Measurements from ENCODE around the gene DNAJA2.
A peak's percentile ranks its signal among the peaks of the same experiment; 100 is the strongest.
"Not testable (repeated sequence)": the region's sequence is repeated elsewhere in the genome, so short reads cannot be mapped to it uniquely, and the experiment has no call there.

The DNAJA2 gene

DNA sequence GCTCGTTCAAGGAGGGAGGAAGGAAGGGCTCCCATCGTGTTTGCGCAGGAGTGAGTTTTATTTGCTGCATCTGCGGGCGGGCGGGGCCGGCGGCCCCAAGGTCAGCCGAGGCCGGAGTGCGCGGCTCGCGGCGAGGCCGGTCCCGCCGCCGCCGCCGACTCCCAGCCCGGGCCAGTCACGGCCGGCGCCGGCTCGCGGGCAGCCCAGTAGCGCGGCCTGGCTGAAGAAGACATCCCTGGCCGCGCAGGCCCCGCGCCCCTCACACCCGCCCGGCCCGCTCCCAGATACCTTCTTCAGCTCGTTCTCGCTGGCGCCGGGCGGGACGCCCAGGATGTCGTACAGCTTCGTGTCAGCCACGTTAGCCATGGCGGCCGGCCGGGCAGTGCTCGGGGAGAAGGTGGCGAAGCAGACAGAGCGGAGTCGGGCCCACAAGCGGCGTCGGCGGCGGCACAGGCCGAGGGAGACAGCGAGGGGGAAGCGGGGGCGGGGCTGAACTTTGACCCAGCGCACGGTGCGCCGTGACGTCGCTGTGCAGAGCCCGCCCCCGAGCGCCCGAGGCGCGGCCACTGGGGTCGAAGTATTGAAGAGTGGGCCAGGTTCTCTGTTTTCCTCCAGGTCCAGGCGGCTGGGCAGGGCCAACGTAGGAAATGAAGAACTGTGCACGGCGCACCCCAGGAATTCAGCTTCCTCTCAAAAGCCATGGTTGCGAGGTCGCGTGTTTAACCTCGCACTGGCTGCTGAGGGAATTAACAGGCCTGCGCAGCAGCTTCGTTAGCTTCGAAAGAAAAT lies at the start of gene DNAJA2:
TSS of gene DNAJA2 (minus strand) at position 468 of the 789 bp plus-strand sequence. CDS start at position 366, 102 bp downstream.
- peak; percentile 93 to 94 for DNase-seq

- no peak for DNase-seq
Measured at GRCh38 chr16:47019568-47019967, 46.1 kb upstream of the DNAJA2 start.

DNA sequence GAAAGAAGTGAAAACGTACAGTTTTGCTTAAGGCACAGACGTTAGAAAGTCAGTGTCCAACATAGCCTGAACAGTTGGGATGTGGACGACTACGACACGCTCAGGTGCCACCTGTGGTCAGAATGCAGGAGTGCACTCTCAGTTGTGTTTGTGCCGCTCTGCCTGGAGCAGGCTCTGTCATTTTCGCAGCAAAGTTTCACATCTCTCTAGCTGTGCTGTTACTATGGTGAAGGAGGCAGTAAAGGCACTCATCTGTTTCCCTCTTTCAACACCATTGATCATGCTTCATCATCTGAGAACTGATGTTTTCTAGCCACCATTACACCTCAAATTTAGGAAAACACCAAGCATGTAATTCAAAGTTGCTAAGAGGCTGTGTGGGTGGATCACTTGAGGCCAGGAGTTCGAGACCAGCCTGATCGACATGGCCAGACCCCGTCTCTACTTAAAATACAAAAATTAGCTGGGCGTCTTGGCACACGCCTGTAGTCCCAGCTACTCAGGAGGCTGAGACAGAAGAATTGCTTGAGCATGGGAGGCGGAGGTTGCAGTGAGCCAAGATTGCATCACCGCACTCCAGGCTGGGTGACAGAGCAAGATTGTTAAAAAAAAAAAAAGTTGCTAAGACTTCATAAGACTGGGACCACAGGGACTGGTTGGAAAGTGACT lies 44.9 kb upstream of the DNAJA2 start:
- peak; percentile 42 to 61 for DNase-seq

GRCh38 chr16:47017636-47018035 lies 44.2 kb upstream of the DNAJA2 start:
- no peak for DNase-seq

GRCh38 chr16:47016700-47017133 lies 43.2 kb upstream of the DNAJA2 start:
- peak; percentile 11 to 13 for DNase-seq

GRCh38 chr16:47013910-47014309 lies 40.4 kb upstream of the DNAJA2 start:
- DNase-seq = no peak

DNA sequence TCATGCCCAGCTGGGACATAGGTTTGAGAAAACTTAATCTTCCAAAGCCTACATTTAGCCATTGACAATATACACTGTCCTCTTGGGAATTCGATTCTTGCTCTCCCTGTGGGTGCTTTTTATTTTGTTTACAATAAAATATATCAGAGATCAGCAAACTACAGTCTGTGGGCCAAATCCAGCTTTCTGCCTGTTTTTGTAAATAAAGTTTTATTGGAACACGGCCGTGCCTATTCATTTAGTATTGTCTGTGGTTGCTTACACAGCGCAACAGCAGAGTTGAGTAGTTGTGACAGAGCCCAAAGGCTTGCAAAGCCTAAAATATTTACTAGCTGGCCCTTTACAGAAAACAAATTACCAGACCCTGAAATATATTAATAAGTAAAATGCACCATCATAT lies 39.7 kb upstream of the DNAJA2 start:
- no peak for DNase-seq

GRCh38 chr16:47010812-47011211 lies 37.3 kb upstream of the DNAJA2 start:
- DNase-seq = not testable (repeated sequence)

DNA sequence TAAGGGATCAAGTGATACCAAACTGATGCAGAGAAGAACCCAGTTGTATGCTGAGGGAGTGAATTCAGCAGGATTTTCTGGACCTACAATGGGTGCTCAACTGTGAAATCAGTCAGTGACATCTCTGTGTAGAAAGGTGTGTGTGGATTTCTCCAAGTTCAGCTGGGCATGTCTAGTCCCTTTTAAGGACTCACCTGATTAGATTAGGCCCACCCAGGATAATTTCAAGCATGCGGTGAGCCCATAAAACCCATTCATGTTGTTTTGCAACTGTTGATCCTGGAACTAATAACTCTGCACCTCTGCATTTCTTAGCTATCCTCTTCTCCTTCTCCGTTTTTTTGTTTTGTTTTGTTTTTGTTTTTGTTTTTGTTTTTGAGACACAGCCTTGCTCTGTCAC lies 35.1 kb upstream of the DNAJA2 start:
- no peak for DNase-seq

DNA sequence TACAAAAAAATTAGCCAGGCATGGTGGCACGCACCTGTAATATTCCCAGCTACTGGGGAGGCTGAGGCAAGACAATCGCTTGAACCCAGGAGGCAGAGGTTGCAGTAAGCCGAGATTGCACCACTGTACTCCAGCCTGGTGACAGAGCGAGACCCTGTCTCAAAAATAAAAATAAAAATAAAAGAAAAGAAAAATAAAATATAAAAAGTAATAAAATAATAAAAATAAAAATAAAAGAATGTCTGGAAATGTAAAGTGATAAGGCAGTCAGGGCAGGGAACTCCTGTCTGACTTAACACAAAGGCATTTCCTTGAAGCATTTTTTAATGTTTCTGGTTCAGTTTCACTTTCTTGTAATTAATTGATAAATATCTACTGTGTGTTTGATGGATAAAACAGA lies 34.7 kb upstream of the DNAJA2 start:
- DNase-seq = no peak

GRCh38 chr16:47004652-47005051 lies 31.2 kb upstream of the DNAJA2 start:
- no peak for DNase-seq

- not testable (repeated sequence) for DNase-seq
Measured at GRCh38 chr16:47000066-47000465, 26.6 kb upstream of the DNAJA2 start.

DNA sequence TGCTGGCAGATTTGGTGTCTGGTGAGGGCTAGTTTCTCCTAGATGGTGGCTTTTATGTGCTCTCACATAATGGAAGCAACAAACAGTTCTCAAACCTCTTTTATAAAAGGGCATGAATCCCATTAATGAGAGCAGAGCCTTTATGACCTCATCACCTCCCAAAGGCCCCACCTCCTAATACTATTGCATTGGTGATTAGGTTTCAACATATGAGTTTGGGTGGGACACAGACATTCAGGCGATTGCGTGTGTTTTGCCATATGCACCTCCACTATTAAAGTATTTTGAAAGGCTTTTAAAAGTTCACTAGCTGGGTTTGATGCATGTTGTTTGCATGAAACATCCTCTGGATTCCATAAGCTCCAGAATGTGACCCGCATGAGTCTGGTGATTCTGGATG lies 24.4 kb upstream of the DNAJA2 start:
- no peak for DNase-seq

- no peak for DNase-seq
Measured at GRCh38 chr16:46996952-46997458, 23.5 kb upstream of the DNAJA2 start.

GRCh38 chr16:46996391-46996790 lies 22.9 kb upstream of the DNAJA2 start:
- DNase-seq = peak in 1 of 2 experiments; percentile 17

- no peak for DNase-seq
Measured at GRCh38 chr16:46991729-46992704, 18.5 kb upstream of the DNAJA2 start.

- DNase-seq = no peak
Measured at GRCh38 chr16:46986896-46987295, 13.4 kb upstream of the DNAJA2 start.

GRCh38 chr16:46986438-46986837 lies 13.0 kb upstream of the DNAJA2 start:
- DNase-seq = no peak

- no peak for DNase-seq
Measured at GRCh38 chr16:46982335-46982734, 8.9 kb upstream of the DNAJA2 start.

DNA sequence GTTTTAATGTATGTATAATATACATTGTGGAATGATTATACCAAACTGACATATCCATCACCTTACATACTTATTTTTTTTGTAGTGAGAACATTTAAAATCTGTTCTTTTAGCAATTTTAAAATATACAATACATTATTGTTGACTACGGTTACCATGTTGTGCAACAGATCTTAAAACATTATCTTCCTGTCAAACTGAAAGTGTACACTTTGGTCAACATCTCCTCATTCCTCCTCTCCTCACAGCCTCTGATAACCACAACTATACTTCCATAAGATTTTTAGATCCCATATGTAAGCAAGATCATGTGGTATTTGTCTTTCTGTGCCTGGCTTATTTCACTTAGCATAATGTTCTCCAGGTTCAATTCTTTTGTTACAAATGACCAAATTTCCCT lies 7.5 kb upstream of the DNAJA2 start:
- DNase-seq = no peak

GRCh38 chr16:46976550-46976949 lies 3.1 kb upstream of the DNAJA2 start:
- no peak for DNase-seq

DNA sequence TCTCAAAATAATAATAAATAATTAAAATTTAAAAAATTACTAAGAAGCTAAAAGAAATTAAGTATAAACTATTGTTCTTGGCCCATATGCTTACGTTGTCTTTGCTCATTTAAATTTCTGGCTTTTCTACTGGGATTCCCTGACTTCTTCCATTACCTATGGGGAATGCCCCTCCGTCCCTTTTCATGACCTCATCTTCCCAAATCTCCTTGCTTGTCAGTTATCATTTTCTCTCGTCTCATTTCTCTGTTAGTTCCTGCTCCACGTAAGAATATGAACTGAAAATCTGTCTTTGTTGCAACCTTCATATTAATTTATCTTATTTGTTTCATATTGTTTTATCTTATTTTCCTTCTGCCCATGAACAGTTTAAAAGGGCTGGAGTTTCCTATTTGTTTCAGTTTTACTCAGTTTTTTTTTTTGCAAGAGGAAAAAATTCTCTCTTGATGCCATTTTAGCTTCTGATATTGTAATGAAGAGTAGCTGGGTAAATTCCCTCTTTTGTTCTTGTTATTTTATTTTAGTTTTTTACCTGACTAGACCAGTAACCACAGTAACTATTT lies 2.5 kb upstream of the DNAJA2 start:
- DNase-seq = no peak

- DNase-seq = peak in 1 of 2 experiments; percentile 11
Measured at GRCh38 chr16:46975165-46975564, 1.7 kb upstream of the DNAJA2 start.

All from activated CD4-positive, alpha-beta T cell treated with anti-CD3 and anti-CD28 coated beads, Interleukin-2, amount 50 U/mL, for 48 hours (primary cell).